LNCaP clone FGC (cell line): ENCODE measurements around the gene RBM11.
"Not testable (repeated sequence)": the region's sequence is repeated elsewhere in the genome, so short reads cannot be mapped to it uniquely, and the experiment has no call there.

ENCODE experiments used
- DNase-seq: peaks from one replicate; pipeline ENCODE4 v3.0.0-alpha.2; 2011; ENCODE audit warnings: low read depth
- H3K4me3 ChIP-seq: 2 replicates; pipeline ENCODE4 v1.5.1; 2011; ENCODE audit warnings: mild to moderate bottlenecking, low read depth, low read length, control low read depth
- CTCF ChIP-seq: IDR thresholded peaks from 2 replicates; pipeline ENCODE4 v1.5.1; 2012; ENCODE audit warnings: mild to moderate bottlenecking; ENCODE audit not compliant: control insufficient read depth, insufficient read depth; ENCODE audit errors: extremely low read depth

The RBM11 gene, protein sequence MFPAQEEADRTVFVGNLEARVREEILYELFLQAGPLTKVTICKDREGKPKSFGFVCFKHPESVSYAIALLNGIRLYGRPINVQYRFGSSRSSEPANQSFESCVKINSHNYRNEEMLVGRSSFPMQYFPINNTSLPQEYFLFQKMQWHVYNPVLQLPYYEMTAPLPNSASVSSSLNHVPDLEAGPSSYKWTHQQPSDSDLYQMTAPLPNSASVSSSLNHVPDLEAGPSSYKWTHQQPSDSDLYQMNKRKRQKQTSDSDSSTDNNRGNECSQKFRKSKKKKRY

GRCh38 chr21:14215971-14216641 lies at the start of gene RBM11:
TSS of gene RBM11 (plus strand) at chr21:14216157. CDS start at chr21:14216187, 30 bp downstream.
- H3K4me3 ChIP-seq = peak within 1 kb of the TSS; percentile 60
- peak; percentile 14 for DNase-seq
- TF ChIP-seq CTCF = no peak

DNA sequence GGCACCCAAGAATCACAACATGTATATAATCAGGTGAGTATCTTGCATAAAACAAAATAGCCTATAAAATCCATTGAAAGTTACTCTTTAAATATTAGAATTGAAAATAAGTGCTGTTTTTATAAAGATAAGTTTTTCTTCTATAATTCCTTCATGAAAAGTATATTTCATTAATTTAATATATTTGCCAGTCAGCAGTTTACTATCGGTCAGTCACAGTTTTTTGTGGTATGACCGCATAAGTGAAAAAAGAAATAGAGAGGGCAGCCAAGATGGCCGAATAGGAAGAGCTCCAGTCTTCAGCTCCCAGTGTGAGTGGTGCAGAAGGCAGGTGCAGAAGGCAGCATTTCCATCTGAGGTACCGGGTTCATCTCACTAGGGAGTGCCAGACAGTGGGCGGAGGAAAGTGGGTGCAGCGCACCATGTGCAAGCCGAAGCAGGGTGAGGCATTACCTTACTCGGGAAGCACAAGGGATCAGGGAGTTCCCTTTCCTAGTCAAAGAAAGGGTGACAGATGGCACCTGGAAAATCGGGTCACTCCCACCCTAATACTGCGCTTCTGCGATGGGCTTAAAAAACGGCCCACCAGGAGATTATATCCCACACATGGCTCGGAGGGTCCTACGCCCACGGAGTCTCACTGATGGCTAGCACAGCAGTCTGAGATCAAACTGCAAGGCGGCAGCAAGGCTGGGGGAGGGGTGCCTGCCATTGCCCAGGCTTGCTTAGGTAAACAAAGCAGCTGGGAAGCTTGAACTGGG lies 49.3 kb upstream of the RBM11 start:
- not testable (repeated sequence) for H3K4me3 ChIP-seq, DNase-seq

- no peak for DNase-seq
- TF ChIP-seq CTCF = no peak
- no peak overlapping the region for H3K4me3 ChIP-seq
Observed at GRCh38 chr21:14206222-14206621, 9.7 kb upstream of the RBM11 start.

DNA sequence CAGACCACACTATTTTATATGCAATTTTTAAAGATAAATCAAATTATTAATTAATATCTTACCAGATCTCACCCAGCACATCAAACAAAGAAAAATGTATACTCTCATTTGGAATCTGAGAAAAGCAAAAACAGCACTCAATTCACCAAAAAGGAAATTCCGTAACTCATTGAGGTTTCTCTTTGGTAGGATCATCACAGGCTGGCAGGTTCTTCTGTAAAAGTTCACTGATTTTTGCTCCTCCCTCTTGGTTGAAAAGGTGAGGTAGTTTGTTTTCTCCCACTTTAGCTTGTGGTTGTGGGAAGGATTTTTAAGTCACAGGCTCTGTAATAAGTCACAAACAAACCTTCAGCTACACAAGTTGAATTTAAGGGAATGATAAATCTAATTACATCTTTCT lies 5.2 kb upstream of the RBM11 start, which contains the start of gene LIPI:
TSS of gene LIPI (minus strand) at position 218 of the 400 bp plus-strand sequence. CDS start at position 108, 110 bp downstream.
- no peak within 1 kb of the TSS for H3K4me3 ChIP-seq
- TF ChIP-seq CTCF = no peak
- no peak for DNase-seq

GRCh38 chr21:14213164-14213563 lies 2.8 kb upstream of the RBM11 start:
- DNase-seq = no peak
- H3K4me3 ChIP-seq = no peak overlapping the region

GRCh38 chr21:14223365-14223764 lies 7.4 kb downstream of the RBM11 start:
- DNase-seq = no peak
- no peak for TF ChIP-seq CTCF
- no peak overlapping the region for H3K4me3 ChIP-seq

More at GRCh38 chr21:14213164-14213563, 2.8 kb upstream of the RBM11 start:
- no peak for TF ChIP-seq CTCF

- DNase-seq = no peak
- no peak overlapping the region for H3K4me3 ChIP-seq
- no peak for TF ChIP-seq CTCF
Observed at GRCh38 chr21:14229399-14229798, 13.4 kb downstream of the RBM11 start.
